ENCODE measurements around the gene SLC5A9. TPM values are rescaled to one million over a fixed set of nuclear protein-coding genes. Genes with fewer than 3 reads are reported as not detected.

SLC5A9 gene
- total and polyA plus RNA-seq, 10 of the 15 experiments (the other 5 are each of a cell fraction or from before 2014, with no cell fraction given): 0.03 TPM; not detected in 9

GRCh38 chr1:48175116-48175515 is 47.4 kb upstream of the SLC5A9 start:
- FAIRE-seq (no peak), ATAC-seq (no peak), DNase-seq (ENCODE audit: low read depth, low spot score) (no peak)
- SMC1A ChIA-PET (ENCODE audit: uncharacterized antibody, unreplicated experiment): no interaction called here
- Histone ChIP-seq H2AFZ (ENCODE audit: control insufficient read depth, low read depth, low read length) (no peak overlapping the region), H3K36me3 (ENCODE audit: control insufficient read depth in 2 of 2, insufficient read depth in 2 of 2, low read length in 1 of 2) (no peaks in the 10 kb centered on the region), H3K27me3 (replicated peaks in 1 of 2; ENCODE audit: control insufficient read depth in 2 of 2, insufficient read depth in 2 of 2, low read length in 1 of 2) (no peaks in the 10 kb centered on the region), H3K4me3 (no peak overlapping the region), H3K4me2 (ENCODE audit: control insufficient read depth, insufficient read depth) (no peak overlapping the region), H3K9me3 (replicated peaks; ENCODE audit: control insufficient read depth, insufficient read depth, low read length) (no peaks in the 10 kb centered on the region), H3K27ac (ENCODE audit: control insufficient read depth, insufficient read depth) (no peak overlapping the region), H3K9ac (ENCODE audit: control insufficient read depth, insufficient read depth, low read length) (no peak overlapping the region), H3K79me2 (ENCODE audit: control insufficient read depth, insufficient read depth, low read length) (no peaks in the 10 kb centered on the region), H3K4me1 (ENCODE audit: control insufficient read depth, insufficient read depth, low read length) (no peaks in the 10 kb centered on the region), H4K20me1 (ENCODE audit: control insufficient read depth, insufficient read depth) (no peaks in the 10 kb centered on the region)
- BruUV-seq (replicated peaks): no TSS peak
- in situ Hi-C loops (cut with MboI): no loop called here
- TF ChIP-seq SMAD1 (IDR thresholded peaks at IDR 0.05; ENCODE audit: low read depth, partially characterized antibody): no peak
- TF ChIP-seq ZZZ3 (IDR thresholded peaks at IDR 0.05; ENCODE audit: control insufficient read depth, insufficient read length, low read depth): no peak
- TF ChIP-seq ZNF384 (IDR thresholded peaks at IDR 0.05; ENCODE audit: borderline replicate concordance, low read depth, low read length): no peak
- no peak for TF ChIP-seq IRF4 (IDR thresholded peaks at IDR 0.05; ENCODE audit: low read depth, low read length)
- TF ChIP-seq GABPA (IDR thresholded peaks at IDR 0.05; ENCODE audit: low read depth): no peak
- TF ChIP-seq MTA3 (IDR thresholded peaks at IDR 0.05; ENCODE audit: borderline replicate concordance, low read length): no peak
- no peak for TF ChIP-seq PAX5 (IDR thresholded peaks at IDR 0.05; ENCODE audit: borderline replicate concordance, low read depth, low read length)
- no peak for TF ChIP-seq SREBF1 (IDR thresholded peaks at IDR 0.05; ENCODE audit: low read length)
- TF ChIP-seq TBL1XR1 (IDR thresholded peaks at IDR 0.05; ENCODE audit: low read depth, low read length): no peak
- no peak for TF ChIP-seq RAD21 (IDR thresholded peaks at IDR 0.05; ENCODE audit: insufficient read depth, low read depth, low read length)
- RAD21 ChIA-PET (ENCODE audit: unreplicated experiment): no interaction called here
- POLR2A ChIA-PET: no interaction called here
- intact Hi-C loops (cut with micrococcal nuclease; ENCODE audit: unreplicated experiment): no loop called here
- CTCF ChIA-PET: no interaction called here

GRCh38 chr1:48177257-48177656 is 45.3 kb upstream of the SLC5A9 start:
- Histone ChIP-seq H3K9me3 (replicated peaks; ENCODE audit: control insufficient read depth, insufficient read depth, low read length) (no peaks in the 10 kb centered on the region), H3K36me3 (ENCODE audit: control insufficient read depth in 2 of 2, insufficient read depth in 2 of 2, low read length in 1 of 2) (no peaks in the 10 kb centered on the region), H3K4me1 (ENCODE audit: control insufficient read depth, insufficient read depth, low read length) (no peaks in the 10 kb centered on the region), H3K9ac (ENCODE audit: control insufficient read depth, insufficient read depth, low read length) (no peak overlapping the region), H2AFZ (ENCODE audit: control insufficient read depth, low read depth, low read length) (no peak overlapping the region), H3K27me3 (replicated peaks in 1 of 2; ENCODE audit: control insufficient read depth in 2 of 2, insufficient read depth in 2 of 2, low read length in 1 of 2) (no peaks in the 10 kb centered on the region; a peak in 1 of 4 replicates), H4K20me1 (ENCODE audit: control insufficient read depth, insufficient read depth) (no peaks in the 10 kb centered on the region), H3K79me2 (ENCODE audit: control insufficient read depth, insufficient read depth, low read length) (no peaks in the 10 kb centered on the region), H3K4me3 (no peak overlapping the region), H3K27ac (ENCODE audit: control insufficient read depth, insufficient read depth) (no peak overlapping the region), H3K4me2 (ENCODE audit: control insufficient read depth, insufficient read depth) (no peak overlapping the region)
- POLR2A ChIA-PET: no interaction called here
- DNase-seq (ENCODE audit: low read depth, low spot score) (no peak), FAIRE-seq (no peak), ATAC-seq (no peak)
- intact Hi-C loops (cut with micrococcal nuclease; ENCODE audit: unreplicated experiment) (no loop called here), in situ Hi-C loops (cut with MboI) (no loop called here)
- RAD21 ChIA-PET (ENCODE audit: unreplicated experiment): no interaction called here
- 0% methylated on average over 4 of the region's 4 CpGs for WGBS (ENCODE audit: insufficient coverage, insufficient replicate concordance, low lambda C conversion rate, missing lambda C conversion rate)
- CTCF ChIA-PET: no interaction called here
- BruUV-seq (replicated peaks): no TSS peak
- SMC1A ChIA-PET (ENCODE audit: uncharacterized antibody, unreplicated experiment): no interaction called here
- TF ChIP-seq NFIC (IDR thresholded peaks at IDR 0.05; ENCODE audit: low read depth, low read length) (no peak), BCLAF1 (IDR thresholded peaks at IDR 0.05) (no peak), SRF (IDR thresholded peaks at IDR 0.05; ENCODE audit: low read depth in 2 of 2, low read length in 2 of 2) (no peak), ZBED1 (IDR thresholded peaks at IDR 0.05; ENCODE audit: borderline replicate concordance) (no peak), SREBF2 (IDR thresholded peaks at IDR 0.05; ENCODE audit: low read length) (no peak)
